ENCODE results near the gene PDE7B.

The PDE7B gene

DNA sequence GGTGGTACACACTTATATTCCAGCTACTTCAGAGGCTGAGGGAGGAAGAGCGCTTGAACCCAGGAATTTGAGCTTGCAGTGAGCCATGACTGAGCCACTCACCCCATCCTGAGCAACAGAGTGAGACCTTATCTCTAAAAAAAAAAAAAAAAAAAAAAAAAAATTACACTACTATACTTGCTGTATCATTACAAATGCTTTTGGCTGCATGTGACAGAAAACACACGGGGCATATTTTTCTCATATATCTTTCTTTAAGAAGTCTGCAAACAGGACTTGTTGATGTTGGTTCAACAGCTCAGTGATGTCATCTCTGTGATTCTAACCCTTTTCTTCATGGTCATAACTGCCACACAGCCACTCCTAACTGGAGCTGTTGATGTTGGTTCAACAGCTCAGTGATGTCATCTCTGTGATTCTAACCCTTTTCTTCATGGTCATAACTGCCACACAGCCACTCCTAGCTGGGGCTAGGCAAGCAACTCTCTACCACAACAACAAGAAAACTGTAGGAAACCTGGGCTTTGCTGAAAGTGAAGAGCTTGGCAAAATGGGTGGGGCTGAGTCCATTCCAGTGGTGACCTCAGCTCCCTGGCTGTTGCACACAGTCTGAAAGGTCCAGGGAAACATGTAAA lies 378.8 kb downstream of the PDE7B start:
- no peak overlapping the region for H3K4me3 ChIP-seq (ENCODE audit: low read depth, low read length)
- DNase-seq (ENCODE audit: low read depth): no peak

DNA sequence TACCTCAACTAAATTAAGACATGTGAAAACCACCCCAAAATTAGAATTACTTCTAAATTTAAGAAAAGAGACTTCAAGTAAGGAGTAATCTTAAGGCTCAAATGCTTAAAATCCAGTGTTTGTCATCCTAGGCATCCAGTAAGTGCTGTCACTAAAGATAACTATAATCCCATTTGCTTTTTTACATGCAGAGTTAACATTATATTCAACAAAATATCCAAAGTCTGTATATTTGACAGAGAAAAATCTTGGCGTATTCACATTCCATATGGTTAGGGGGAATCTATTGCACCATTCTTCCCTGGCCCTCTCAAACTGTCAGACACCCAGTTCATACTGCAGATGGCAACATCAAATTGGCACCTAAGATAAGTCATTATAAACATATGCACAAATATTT lies 381.2 kb downstream of the PDE7B start:
- DNase-seq (ENCODE audit: low read depth): no peak
- no peak overlapping the region for H3K4me3 ChIP-seq (ENCODE audit: low read depth, low read length)

DNA sequence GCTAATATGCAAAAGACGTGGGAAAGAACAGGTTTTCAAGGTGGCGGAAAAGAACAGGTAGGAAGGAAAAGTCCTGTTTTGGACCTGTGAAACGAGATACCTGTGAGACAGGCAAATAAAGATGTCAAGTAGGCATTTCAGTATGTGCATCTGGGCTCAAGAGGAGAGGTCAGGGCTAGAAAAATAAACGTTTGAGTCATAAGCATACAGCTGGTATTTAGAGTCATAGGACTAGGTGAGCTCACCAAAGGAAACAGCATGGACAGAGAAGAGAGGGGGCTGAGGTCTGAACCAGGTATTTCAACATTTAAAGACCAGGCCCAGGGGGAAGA lies 383.7 kb downstream of the PDE7B start:
- no peak overlapping the region for H3K4me3 ChIP-seq (ENCODE audit: low read depth, low read length)
- peak; percentile 41 for DNase-seq (ENCODE audit: low read depth)

DNA sequence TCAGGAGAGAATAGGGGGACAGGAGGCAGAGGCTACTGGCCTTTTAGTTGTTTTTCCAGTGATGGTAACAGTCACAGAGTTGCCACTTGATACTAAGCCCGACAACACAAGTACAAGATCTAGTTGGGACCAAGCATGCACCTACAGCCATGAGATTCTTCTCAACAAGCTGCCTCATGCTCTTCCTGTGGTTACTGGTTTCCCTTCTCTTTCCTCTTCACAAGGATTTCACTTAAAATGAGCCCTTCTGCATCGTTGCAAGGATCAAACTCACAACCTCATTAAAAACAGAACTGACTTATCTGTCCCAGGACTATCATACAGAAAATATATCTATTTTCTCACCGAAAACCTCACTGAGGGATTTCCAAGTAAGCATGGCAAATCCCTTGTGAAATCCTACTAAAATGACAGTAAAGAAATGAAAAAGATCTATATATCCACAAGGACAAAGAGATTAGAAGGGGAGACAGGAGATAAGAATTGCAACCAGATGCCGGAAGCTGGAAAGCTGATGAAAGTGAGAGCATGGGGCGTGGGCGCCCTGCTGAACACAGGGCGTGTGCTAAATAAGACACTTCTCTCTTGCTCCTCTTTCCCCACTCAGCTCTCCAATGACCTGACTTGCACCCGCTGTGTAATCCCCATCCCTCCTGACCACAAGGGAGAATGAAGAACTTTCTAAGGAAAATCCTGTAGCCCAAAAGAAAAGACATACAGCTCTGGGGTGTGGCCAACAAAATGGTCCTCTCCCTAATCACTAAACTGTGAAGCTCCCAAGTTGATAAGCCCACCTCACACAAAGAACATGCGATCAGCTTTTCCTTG lies 385.2 kb downstream of the PDE7B start:
- no peak for DNase-seq (ENCODE audit: low read depth)
- H3K4me3 ChIP-seq (ENCODE audit: low read depth, low read length): no peak overlapping the region

DNA sequence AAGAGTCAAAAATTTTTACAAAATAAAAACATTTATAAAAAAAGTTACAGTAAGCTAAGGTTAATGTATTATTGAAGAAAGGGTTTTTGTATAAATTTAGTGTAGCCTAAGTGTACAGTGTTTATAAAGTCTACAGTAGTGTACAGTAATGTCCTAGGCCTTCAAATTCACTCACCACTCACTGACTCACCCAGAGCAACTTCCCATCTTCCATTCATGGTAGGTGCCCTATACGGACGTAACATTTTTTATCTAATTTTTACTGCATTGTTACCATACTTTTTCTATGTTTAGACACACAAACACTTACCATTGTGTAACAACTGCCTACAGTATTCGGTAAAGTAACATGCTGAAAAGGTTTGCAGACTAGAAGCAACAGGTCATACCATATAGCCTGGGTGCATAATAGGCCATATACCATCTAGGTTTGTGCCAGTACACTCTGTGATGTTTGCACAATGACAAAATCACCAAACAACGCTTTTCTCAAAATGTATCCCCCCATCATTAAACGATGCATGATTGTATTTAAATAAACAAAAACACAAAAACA lies 392.6 kb downstream of the PDE7B start:
- no peak overlapping the region for H3K4me3 ChIP-seq (ENCODE audit: low read depth, low read length)
- DNase-seq (ENCODE audit: low read depth): no peak
